Renal cortex interstitium (tissue), 11 donors: ENCODE results near the gene SMC4. TPM values are rescaled to one million over a fixed set of nuclear protein-coding genes. Genes with fewer than 3 reads are reported as not detected.
A peak's percentile ranks its signal among the peaks of the same experiment; 100 is the strongest.
"Not testable (repeated sequence)": the region's sequence is repeated elsewhere in the genome, so short reads cannot be mapped to it uniquely, and the experiment has no call there.

ENCODE experiments used
- DNase-seq, 11 donors: peaks; one replicate each; pipeline ENCODE4 v3.0.0-alpha.2; 2013; ENCODE audit warnings: low read depth in 9 of 11, low spot score in 4 of 11; ENCODE audit errors: extremely low read depth in 1 of 11
- polyA plus RNA-seq, 3 donors: library from polyadenylated mRNA; unstranded; fragments of 120-200 nt; gene quantifications; one replicate each; pipeline ENCODE4 v1.2.1, GENCODE V29; 2013; ENCODE audit not compliant: insufficient read length in 3 of 3

Gene SMC4
- polyA plus RNA-seq, 3 donors = 92.2 to 146 (median 101) TPM

DNA sequence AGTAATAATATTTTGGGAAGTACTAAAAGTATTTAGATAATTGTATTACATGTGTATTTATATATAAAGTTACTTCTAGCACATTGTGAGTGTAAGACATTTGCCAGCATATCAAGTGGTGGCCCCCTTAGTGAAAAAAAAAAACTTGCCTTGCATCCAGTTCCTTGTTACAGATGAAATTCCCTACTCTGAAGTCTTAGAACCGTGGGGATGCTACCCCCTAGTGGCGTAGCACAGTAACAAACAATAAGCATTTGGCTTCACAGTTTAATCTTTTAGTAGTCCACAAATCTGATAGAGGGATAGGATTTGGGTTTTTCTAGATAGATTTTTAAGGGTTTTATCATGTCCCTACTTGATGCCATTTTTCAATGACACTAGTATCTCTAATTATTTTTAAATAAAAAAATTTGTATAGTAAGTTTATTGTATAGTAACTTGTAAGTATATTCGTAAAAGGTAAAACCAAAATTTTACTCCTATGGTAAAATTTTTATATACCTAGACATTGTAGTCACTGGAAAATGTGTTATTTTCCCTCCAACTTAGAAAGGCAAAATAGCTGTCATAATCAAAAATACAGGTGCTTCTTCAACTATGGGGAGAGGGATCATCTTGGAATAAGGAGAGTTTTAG lies 14.3 kb downstream of the SMC4 start:
- DNase-seq = peak in 5 of 11 donors; percentile 44 to 81 (median 55)

- DNase-seq = no peak
Observed at GRCh38 chr3:160417311-160417710, 17.9 kb downstream of the SMC4 start.

- no peak for DNase-seq
Observed at GRCh38 chr3:160427832-160428424, 28.5 kb downstream of the SMC4 start.

DNA sequence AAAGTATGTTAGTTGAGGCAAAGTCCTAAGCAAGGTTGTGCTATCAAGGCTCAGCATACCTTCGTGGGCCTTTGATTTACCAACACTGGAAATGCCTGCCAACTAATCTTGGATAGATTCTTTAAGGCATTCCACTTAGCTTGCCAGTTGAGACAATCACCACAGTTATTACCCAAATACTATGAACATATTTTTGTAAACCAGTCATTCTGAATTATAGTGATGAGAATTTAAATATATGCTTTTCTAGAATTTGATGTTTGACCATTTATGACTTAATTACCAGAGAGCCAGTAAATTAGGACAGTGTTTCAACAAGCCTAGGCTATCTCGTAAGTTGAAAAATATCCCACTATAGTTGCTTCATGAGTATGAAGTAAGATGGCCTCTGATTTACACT lies 34.6 kb downstream of the SMC4 start:
- no peak for DNase-seq

GRCh38 chr3:160435095-160435494 lies 35.6 kb downstream of the SMC4 start:
- DNase-seq = no peak

- DNase-seq = no peak
Observed at GRCh38 chr3:160435747-160436146, 36.3 kb downstream of the SMC4 start.

DNA sequence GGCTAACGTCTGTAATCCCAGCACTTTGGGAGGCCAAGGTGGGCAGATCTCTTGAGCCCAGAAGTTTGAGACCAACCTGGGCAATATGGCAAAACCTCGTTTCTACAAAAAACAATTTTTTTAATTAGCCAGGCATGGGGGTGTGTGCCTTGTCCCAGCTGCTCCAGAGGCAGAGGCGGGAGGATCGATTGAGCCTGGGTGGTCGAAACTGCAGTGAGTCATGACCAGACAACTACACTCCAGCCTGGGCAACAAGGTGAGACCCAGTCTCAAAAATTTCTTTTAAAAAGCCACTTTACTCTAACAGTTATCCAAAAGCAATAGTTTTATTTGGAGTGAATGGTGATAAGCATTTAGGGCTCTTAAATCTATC lies 37.6 kb downstream of the SMC4 start:
- DNase-seq = no peak

GRCh38 chr3:160440687-160441086 lies 41.2 kb downstream of the SMC4 start:
- DNase-seq = no peak

DNA sequence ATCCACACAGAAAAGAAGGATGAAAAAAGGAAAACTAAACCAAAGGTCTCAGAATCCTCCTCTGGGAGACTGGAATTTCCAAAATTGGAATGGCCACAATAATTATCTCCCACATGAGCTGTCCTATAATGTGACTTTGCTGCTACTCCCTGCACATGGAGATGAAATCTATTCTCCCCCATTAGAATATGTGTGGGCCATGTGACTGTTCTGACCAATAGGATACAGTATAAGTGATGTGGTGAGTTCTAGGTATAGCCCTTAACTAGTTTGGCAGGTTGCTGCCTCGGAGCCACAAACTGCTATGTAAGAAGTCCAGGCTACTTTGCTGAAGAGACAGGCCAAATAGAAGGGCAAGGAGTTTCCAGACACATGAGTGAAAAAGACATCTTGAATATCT lies 45.0 kb downstream of the SMC4 start:
- DNase-seq = no peak

- DNase-seq = no peak
Observed at GRCh38 chr3:160445854-160446253, 46.4 kb downstream of the SMC4 start.

- DNase-seq = no peak
Observed at GRCh38 chr3:160446522-160447056, 47.1 kb downstream of the SMC4 start.

DNA sequence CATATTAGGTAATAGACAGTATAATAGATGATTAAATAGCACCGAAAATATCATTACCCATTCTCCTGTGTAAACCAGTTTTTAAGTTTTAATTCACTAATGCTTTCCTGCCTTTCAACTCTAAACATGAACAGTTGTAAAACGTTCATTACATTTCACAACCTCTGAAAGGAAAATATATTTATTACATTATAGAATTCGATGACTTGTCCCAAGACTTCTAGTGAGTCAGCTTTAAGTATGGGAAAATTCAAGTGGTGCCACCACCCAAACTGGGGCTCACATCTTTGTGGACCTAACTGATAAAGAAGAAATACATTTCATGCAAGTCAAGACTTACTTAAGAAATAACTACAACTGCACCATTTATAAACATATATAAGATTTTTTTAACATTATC lies 48.1 kb downstream of the SMC4 start:
- no peak for DNase-seq

DNA sequence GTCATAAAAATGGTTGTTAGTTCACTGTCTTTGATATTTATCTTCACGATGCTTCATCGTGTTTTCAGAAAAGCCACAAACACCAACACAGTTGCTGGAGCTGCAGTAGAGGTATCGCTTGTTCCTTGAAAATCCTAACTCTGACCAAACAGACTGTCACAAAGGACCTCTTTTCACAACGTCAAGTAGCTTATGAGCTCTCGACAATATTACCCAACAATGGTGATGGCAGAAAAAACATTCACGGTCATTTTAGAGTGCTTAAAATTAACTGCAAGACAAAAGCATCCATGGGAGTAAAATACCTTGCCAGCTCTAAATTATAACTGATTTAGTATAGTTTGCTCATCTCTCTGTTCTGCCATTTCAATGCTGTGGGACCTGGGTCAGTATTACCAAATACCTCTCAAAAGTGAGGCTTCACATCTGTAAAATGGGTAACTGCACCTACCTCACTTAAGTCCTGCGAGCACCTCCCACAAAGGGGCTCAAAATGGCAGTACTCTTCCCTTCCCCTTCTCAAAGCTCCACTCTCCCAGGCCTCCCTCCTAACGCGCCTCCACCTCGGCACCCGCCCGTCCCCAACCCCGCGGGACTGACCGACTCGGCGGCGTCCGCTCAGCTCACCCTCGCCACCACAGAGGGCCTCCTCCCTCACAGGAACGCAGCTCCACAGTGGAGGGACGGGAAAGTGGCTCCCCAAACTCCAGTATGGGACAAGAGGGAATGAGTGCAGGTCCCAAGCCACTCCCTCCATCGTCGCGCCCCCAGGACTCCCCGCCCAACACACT lies 49.6 kb downstream of the SMC4 start:
- peak in 7 of 11 donors; percentile 12 to 52 (median 42) for DNase-seq

DNA sequence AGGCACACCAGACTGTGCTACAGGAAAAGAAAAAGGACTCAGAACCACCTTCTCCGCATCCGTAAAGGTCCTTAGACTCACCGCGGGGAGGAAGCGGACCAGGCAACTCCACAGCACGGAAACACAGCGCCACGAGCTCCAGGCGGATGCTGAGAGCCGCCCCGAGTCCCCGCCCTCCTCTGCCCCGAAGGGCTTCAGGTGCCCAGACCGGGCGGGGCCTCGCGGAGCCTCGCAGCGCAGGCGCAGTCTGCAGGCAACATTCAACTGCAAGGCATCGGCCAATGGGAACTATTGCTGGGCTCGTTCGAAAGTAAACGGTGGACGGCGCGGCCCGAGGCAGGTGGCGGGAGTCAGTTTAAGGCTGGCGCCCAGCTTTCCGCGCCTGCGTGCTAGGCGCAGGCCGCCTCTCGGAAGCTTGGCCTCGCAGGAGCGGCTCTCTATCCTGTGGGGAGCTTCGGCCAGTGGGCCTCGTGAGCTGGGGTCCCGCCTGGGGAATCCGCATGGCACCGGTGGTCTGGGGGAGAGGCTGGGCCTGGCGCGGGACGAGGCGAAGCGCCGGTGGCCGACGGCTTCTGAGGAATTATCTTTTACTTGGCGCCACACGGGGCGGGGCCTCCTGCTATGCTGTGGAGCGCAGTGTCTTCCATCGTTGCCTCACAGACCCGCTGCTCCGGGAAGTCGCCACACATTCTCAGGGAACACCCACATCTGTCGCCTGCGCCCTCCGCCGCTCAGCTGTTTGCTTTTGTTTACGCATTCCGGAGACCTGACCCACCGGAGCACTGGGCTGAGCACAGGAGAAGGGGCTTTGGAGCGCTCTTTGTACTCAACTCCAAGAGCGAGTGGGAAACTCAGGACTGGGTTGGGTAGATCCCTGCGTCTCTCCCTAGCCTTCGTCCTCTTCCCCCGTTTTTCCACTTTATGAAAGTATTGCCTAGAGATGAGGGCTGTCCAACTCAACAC lies 50.5 kb downstream of the SMC4 start, which contains the start of gene TRIM59:
TSS of gene TRIM59 (minus strand) at position 151 of the 963 bp plus-strand sequence. CDS start 10,603 bp downstream, outside the sequence.
- DNase-seq = peak; percentile 86 to 96 (median 92)

DNA sequence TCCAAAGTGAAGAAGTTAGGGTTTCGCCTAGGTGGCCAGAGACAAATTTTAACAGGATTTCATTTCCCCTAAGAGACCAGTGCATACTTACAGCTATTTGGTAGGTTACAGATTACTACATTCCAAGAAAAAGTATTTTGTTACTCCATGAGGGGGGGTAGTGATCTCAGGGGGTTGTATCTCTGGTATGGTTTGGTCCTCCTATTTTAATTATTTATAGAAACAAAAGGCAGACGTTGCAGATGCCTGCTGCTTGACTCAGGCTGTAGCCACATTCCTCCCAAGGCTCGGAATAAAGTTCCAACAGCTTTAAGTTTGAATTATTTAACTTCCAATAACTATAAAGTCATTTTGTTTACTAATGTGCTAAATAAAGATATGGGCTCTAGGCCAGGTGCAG lies 51.4 kb downstream of the SMC4 start:
- peak in 1 of 11 donors; percentile 6 for DNase-seq

DNA sequence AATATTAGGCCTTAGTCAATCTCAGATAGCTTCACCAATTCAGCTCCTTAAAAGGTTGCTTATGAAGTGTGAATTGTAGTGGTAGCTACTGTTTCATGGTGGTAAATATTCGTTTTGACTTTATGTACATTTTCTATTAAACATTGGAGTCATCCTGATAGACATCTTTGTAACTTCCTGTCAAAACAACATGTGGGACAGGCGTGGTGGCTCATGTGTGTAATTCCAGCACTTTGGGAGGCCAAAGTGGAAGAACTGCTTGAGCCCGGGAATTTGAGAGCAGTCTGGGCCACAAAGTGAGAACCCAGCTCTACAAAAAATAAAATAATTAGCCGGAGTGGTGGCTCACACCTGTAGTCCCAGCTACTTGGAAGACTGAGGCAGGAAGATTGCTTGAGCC lies 52.2 kb downstream of the SMC4 start:
- no peak for DNase-seq

DNA sequence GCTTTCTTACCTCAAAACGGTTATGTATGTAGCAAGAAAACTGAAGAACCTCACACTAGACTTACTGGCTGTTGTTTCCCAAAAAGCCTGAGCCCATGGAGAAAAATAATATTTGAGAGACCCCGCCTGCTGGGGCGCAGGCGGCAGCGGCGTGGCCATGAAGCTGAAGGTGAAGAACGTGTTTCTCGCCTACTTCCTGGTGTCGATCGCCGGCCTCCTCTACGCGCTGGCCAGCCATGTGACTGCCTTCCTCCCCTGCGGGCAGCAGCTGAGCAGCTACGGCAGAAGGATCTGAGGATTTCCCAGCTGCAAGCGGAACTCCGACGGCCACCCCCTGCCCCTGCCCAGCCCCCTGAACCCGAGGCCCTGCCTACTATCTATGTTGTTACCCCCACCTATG lies 52.8 kb downstream of the SMC4 start:
- DNase-seq = not testable (repeated sequence)

DNA sequence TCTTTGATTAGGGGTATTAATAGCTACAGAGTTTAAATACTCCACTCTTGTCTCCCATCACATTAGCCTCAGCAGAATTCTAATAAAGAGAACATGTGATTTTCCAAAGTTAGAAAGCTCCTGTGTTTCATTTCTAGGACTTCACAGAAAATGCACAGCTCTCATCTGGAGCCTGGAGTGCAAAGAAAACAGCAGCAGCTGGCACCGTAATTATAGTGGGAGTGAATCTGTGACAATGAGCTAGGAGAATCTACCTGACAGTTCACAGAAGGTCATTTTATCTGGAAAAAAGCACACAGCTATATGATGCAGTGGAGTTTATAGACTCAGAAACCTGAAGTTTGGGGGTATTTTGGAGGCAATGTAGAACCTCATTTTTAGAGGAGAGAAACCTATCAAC lies 55.5 kb downstream of the SMC4 start:
- no peak for DNase-seq

- no peak for DNase-seq
Observed at GRCh38 chr3:160455846-160456245, 56.4 kb downstream of the SMC4 start.
